H9 (cell line): ENCODE results near the gene TTC33. TPM values are rescaled to one million over a fixed set of nuclear protein-coding genes. Genes with fewer than 3 reads are reported as not detected.

Source experiments
- DNase-seq: peaks from one replicate; pipeline ENCODE4 v3.0.0-alpha.2; 2017
- H2AFZ ChIP-seq: one replicate; pipeline ENCODE4 v1.6.1; 2013; ENCODE audit warnings: mild to moderate bottlenecking, low read length, control low read depth, moderate library complexity
- H2AK5ac ChIP-seq: 2 replicates; pipeline ENCODE4 v1.6.1; 2013; ENCODE audit warnings: low read length, control low read depth, mixed read lengths; ENCODE audit not compliant: insufficient read length
- H2BK120ac ChIP-seq: one replicate; pipeline ENCODE4 v1.6.1; 2013; ENCODE audit warnings: low read depth, mild to moderate bottlenecking, low read length, control low read depth, inconsistent platforms; ENCODE audit not compliant: poor library complexity, severe bottlenecking
- H2BK12ac ChIP-seq: 2 replicates; pipeline ENCODE4 v1.6.1; 2013; ENCODE audit warnings: low read length, control low read depth, mixed read lengths, low read depth; ENCODE audit not compliant: insufficient read length
- H2BK15ac ChIP-seq: 2 replicates; pipeline ENCODE4 v1.6.1; 2013; ENCODE audit warnings: low read depth, low read length, control low read depth
- H2BK20ac ChIP-seq: one replicate; pipeline ENCODE4 v1.6.1; 2013; ENCODE audit warnings: low read depth, mild to moderate bottlenecking, low read length, control low read depth, inconsistent platforms; ENCODE audit not compliant: poor library complexity, severe bottlenecking
- H2BK5ac ChIP-seq: 2 replicates; pipeline ENCODE4 v1.6.1; 2013; ENCODE audit warnings: low read length, control low read depth, mixed read lengths; ENCODE audit not compliant: insufficient read length
- H3K14ac ChIP-seq: 2 replicates; pipeline ENCODE4 v1.6.1; 2013; ENCODE audit warnings: low read length, control low read depth; ENCODE audit not compliant: insufficient read depth
- H3K18ac ChIP-seq: 2 replicates; pipeline ENCODE4 v1.6.1; 2013; ENCODE audit warnings: low read depth, mild to moderate bottlenecking, mixed read lengths, low read length, control low read depth; ENCODE audit not compliant: insufficient read length
- H3K23ac ChIP-seq: 2 replicates; pipeline ENCODE4 v1.6.1; 2013; ENCODE audit warnings: low read length, control low read depth, mixed read lengths, low read depth; ENCODE audit not compliant: insufficient read length
- H3K23me2 ChIP-seq: 2 replicates; pipeline ENCODE4 v1.6.1; 2013; ENCODE audit warnings: low read depth, mild to moderate bottlenecking, mixed read lengths, low read length, control low read depth; ENCODE audit not compliant: insufficient read length, poor library complexity, severe bottlenecking
- H3K27ac ChIP-seq: 2 replicates; pipeline ENCODE4 v1.5.1; 2013; ENCODE audit warnings: low read length, control low read depth, mixed read lengths, low read depth; ENCODE audit not compliant: insufficient read length
- H3K27me3 ChIP-seq: 2 replicates; pipeline ENCODE4 v1.6.1; 2013; ENCODE audit warnings: low read length, control low read depth, inconsistent platforms; ENCODE audit not compliant: insufficient read depth
- H3K4ac ChIP-seq: 2 replicates; pipeline ENCODE4 v1.6.1; 2013; ENCODE audit warnings: low read depth, mild to moderate bottlenecking, control low read depth, inconsistent platforms, low read length, moderate library complexity
- H3K4me1 ChIP-seq: 2 replicates; pipeline ENCODE4 v1.6.1; 2013; ENCODE audit warnings: low read length, control low read depth, inconsistent platforms; ENCODE audit not compliant: insufficient read depth
- H3K4me2 ChIP-seq: 2 replicates; pipeline ENCODE4 v1.6.1; 2013; ENCODE audit warnings: low read length, control low read depth, mixed read lengths; ENCODE audit not compliant: insufficient read length, insufficient read depth
- H3K56ac ChIP-seq: 2 replicates; pipeline ENCODE4 v1.6.1; 2013; ENCODE audit warnings: low read depth, mild to moderate bottlenecking, mixed read lengths, low read length, control low read depth; ENCODE audit not compliant: insufficient read length
- H3K79me1 ChIP-seq: 2 replicates; pipeline ENCODE4 v1.6.1; 2013; ENCODE audit warnings: low read depth, mild to moderate bottlenecking, moderate library complexity, low read length, control low read depth, inconsistent platforms; ENCODE audit not compliant: insufficient read depth, poor library complexity, severe bottlenecking
- H3K79me2 ChIP-seq: 2 replicates; pipeline ENCODE4 v1.6.1; 2013; ENCODE audit warnings: low read length, control low read depth, inconsistent platforms; ENCODE audit not compliant: insufficient read depth
- H3K9ac ChIP-seq: 2 replicates; pipeline ENCODE4 v1.6.1; 2013; ENCODE audit warnings: low read length, control low read depth, mixed read lengths; ENCODE audit not compliant: insufficient read length; ENCODE audit errors: extremely low read depth
- H3K9me3 ChIP-seq: one replicate; pipeline ENCODE4 v1.6.1; 2013; ENCODE audit warnings: low read depth, low read length, inconsistent platforms; ENCODE audit not compliant: control insufficient read depth
- H3T11ph ChIP-seq: one replicate; pipeline ENCODE4 v1.6.1; 2013; ENCODE audit warnings: mild to moderate bottlenecking, low read length, control low read depth, inconsistent platforms
- H4K20me1 ChIP-seq: one replicate; pipeline ENCODE4 v1.6.1; 2013; ENCODE audit not compliant: control insufficient read depth, insufficient read length, insufficient read depth
- H4K5ac ChIP-seq: 2 replicates; pipeline ENCODE4 v1.6.1; 2013; ENCODE audit warnings: low read depth, mild to moderate bottlenecking, mixed read lengths, low read length, control low read depth; ENCODE audit not compliant: insufficient read length
- H4K8ac ChIP-seq: replicated peaks from 2 replicates; pipeline ENCODE4 v1.6.1; 2013; ENCODE audit warnings: low read length, control low read depth, mixed read lengths, low read depth; ENCODE audit not compliant: insufficient read length
- H4K91ac ChIP-seq: 2 replicates; pipeline ENCODE4 v1.6.1; 2013; ENCODE audit warnings: low read depth, mild to moderate bottlenecking, moderate library complexity, mixed read lengths, low read length, control low read depth; ENCODE audit not compliant: insufficient read length
- H3K27ac Mint-ChIP-seq, 3 experiments: 2 replicates in 2 of 3; 3 replicates in 1 of 3; pipeline ENCODE4 v1.8.0; 2020 to 2021; ENCODE audit warnings: mixed read lengths in 3 of 3, mild to moderate bottlenecking in 1 of 3, moderate library complexity in 1 of 3
- H3K27me3 Mint-ChIP-seq: 2 replicates; pipeline ENCODE4 v1.8.0; 2021; ENCODE audit warnings: low read depth, mild to moderate bottlenecking, moderate library complexity, mixed read lengths
- H3K36me3 Mint-ChIP-seq, 3 experiments: 2 replicates in 2 of 3; 3 replicates in 1 of 3; pipeline ENCODE4 v1.8.0; 2020 to 2021; ENCODE audit warnings: low read depth in 3 of 3, mixed read lengths in 3 of 3; ENCODE audit not compliant: insufficient read depth in 1 of 3
- H3K4me1 Mint-ChIP-seq, 2 experiments: 2 replicates each; pipeline ENCODE4 v1.8.0; 2020; ENCODE audit warnings: mixed read lengths in 2 of 2
- H3K4me3 Mint-ChIP-seq, 2 experiments: 2 replicates in 1 of 2; 3 replicates in 1 of 2; pipeline ENCODE4 v1.8.0; 2020 to 2021; ENCODE audit warnings: mild to moderate bottlenecking in 2 of 2, mixed read lengths in 2 of 2, moderate library complexity in 1 of 2
- H3K9me3 Mint-ChIP-seq, 2 experiments: 2 replicates in 1 of 2; 3 replicates in 1 of 2; pipeline ENCODE4 v1.8.0; 2020; ENCODE audit warnings: mild to moderate bottlenecking in 2 of 2, mixed read lengths in 2 of 2, moderate library complexity in 1 of 2
- WGBS: extraction: QIAGEN DNeasy Blood & Tissue Kit; methylation state at CpG from one replicate; pipeline ENCODE4 v1.1.7; 2013; ENCODE audit warnings: missing lambda C conversion rate, low lambda C conversion rate, mixed read lengths; ENCODE audit not compliant: insufficient read length; ENCODE audit errors: extremely low coverage; 5-methylcytosine and 5-hydroxymethylcytosine counted together
- total RNA-seq: library from RNA; stranded (reverse); gene quantifications from 2 replicates; pipeline ENCODE4 v1.2.1, GENCODE V29; 2021
- TF ChIP-seq, protein P1 (sequence below): fragments of 200-600 bp; sonication (generic); conservative IDR thresholded peaks from 3 replicates; pipeline ENCODE4 v1.8.0; 2021; ENCODE audit warnings: antibody characterized with exemption, mild to moderate bottlenecking

The TTC33 gene
- total RNA-seq, 1 experiment from 2014 or later: 7.3 TPM

DNA sequence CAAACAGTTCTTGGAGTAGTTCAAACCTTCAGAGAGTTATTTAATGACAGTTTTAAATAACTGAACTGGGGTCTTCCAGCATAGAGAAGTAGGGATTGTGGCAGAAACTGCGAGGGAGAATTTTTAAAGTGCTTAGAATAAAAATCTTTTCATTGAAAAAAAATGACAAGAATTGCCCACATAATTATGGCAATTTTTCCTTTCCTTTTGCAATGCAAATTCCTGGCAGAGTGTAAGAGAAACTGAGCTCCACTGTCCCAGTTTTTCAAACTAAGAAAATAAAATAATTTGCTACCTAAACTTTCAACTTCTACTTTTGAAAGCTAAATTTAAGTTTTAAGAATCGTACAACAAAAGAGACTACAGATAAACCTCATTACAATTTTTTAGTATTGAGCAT lies 78.3 kb downstream of the TTC33 start:
- no peak overlapping the region for H3K27ac Mint-ChIP-seq
- H4K5ac ChIP-seq: no peak overlapping the region
- no peak for DNase-seq
- H3K4me1 Mint-ChIP-seq: peaks cover 39 to 43% of the 10 kb centered on the region in 2 experiments
- no peak overlapping the region for H3K4ac ChIP-seq
- WGBS: no CpG with 5 or more reads among the region's 2 CpGs
- no peak overlapping the region for H3K23ac ChIP-seq
- no peak overlapping the region for H3K56ac ChIP-seq
- no peaks in the 10 kb centered on the region for H3K79me1 ChIP-seq
- peaks cover 24% of the 10 kb centered on the region for H3K27me3 ChIP-seq
- peaks cover 0 to 3% (median 0%) of the 10 kb centered on the region in 3 experiments; a peak in 1 of 7 replicates for H3K36me3 Mint-ChIP-seq
- H4K91ac ChIP-seq: no peak overlapping the region
- no peaks in the 10 kb centered on the region for H3K79me2 ChIP-seq
- peaks cover 5% of the 10 kb centered on the region; the same call in 1 of the 2 replicates for H3K4me1 ChIP-seq
- no peak overlapping the region for H2BK5ac ChIP-seq
- H2AK5ac ChIP-seq: no peak overlapping the region
- no peak overlapping the region for H3K14ac ChIP-seq
- H3K27me3 Mint-ChIP-seq: peaks cover 39% of the 10 kb centered on the region
- no peak overlapping the region for H3K4me3 Mint-ChIP-seq
- no peak overlapping the region for H2BK15ac ChIP-seq
- no peaks in the 10 kb centered on the region for H3K9me3 ChIP-seq
- peaks cover 27% of the 10 kb centered on the region for H3K23me2 ChIP-seq
- no peak overlapping the region for H2AFZ ChIP-seq
- peaks cover 3% of the 10 kb centered on the region in 2 experiments; a peak in 3 of 5 replicates for H3K9me3 Mint-ChIP-seq
- no peak overlapping the region for H2BK20ac ChIP-seq
- H3K18ac ChIP-seq: no peak overlapping the region
- no peak overlapping the region for H3K4me2 ChIP-seq
- no peak overlapping the region for H3K9ac ChIP-seq
- no peak overlapping the region for H3K27ac ChIP-seq
- H3T11ph ChIP-seq: no peak overlapping the region
- TF ChIP-seq, protein P1, sequence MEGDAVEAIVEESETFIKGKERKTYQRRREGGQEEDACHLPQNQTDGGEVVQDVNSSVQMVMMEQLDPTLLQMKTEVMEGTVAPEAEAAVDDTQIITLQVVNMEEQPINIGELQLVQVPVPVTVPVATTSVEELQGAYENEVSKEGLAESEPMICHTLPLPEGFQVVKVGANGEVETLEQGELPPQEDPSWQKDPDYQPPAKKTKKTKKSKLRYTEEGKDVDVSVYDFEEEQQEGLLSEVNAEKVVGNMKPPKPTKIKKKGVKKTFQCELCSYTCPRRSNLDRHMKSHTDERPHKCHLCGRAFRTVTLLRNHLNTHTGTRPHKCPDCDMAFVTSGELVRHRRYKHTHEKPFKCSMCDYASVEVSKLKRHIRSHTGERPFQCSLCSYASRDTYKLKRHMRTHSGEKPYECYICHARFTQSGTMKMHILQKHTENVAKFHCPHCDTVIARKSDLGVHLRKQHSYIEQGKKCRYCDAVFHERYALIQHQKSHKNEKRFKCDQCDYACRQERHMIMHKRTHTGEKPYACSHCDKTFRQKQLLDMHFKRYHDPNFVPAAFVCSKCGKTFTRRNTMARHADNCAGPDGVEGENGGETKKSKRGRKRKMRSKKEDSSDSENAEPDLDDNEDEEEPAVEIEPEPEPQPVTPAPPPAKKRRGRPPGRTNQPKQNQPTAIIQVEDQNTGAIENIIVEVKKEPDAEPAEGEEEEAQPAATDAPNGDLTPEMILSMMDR: no peak
- no peaks in the 10 kb centered on the region for H4K20me1 ChIP-seq
- H2BK12ac ChIP-seq: no peak overlapping the region
- no peak overlapping the region for H2BK120ac ChIP-seq
- H4K8ac ChIP-seq: no peak overlapping the region
